ENCODE data around the gene DMRTA2.
"Not testable (repeated sequence)": the region's sequence is repeated elsewhere in the genome, so short reads cannot be mapped to it uniquely, and the experiment has no call there.

DMRTA2 gene

GRCh38 chr1:50381551-50381950 lies 41.7 kb downstream of the DMRTA2 start:
- DNase-seq (ENCODE audit: low read depth in 3 of 3): not testable (repeated sequence)

DNA sequence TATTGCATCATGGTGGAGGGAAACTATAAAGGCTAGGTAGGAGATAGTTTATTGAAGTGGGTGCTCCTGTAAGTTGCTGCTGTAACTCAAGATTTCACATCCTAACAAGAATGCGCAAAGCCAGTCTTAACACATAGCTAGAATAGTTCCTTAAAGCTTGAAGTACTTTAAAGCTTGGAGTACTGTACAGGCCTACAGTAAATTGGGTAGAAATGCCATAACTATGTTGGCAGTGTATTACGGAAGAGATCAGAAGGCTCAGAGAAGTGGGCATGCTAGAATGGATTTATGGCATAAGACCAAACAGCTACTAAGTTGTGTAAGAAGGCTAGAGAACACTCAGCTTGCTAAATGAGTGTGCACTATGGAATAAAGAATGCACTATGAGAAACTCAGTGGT lies 44.5 kb downstream of the DMRTA2 start:
- DNase-seq (ENCODE audit: low read depth in 3 of 3): no peak

GRCh38 chr1:50373532-50373931 lies 49.7 kb downstream of the DMRTA2 start:
- DNase-seq (ENCODE audit: low read depth in 3 of 3): no peak

GRCh38 chr1:50371749-50372148 lies 51.5 kb downstream of the DMRTA2 start:
- DNase-seq (ENCODE audit: low read depth in 3 of 3): no peak

- no peak for DNase-seq (ENCODE audit: low read depth in 3 of 3)
These were observed 53.4 kb downstream of the DMRTA2 start for GRCh38 chr1:50369830-50370229.

DNA sequence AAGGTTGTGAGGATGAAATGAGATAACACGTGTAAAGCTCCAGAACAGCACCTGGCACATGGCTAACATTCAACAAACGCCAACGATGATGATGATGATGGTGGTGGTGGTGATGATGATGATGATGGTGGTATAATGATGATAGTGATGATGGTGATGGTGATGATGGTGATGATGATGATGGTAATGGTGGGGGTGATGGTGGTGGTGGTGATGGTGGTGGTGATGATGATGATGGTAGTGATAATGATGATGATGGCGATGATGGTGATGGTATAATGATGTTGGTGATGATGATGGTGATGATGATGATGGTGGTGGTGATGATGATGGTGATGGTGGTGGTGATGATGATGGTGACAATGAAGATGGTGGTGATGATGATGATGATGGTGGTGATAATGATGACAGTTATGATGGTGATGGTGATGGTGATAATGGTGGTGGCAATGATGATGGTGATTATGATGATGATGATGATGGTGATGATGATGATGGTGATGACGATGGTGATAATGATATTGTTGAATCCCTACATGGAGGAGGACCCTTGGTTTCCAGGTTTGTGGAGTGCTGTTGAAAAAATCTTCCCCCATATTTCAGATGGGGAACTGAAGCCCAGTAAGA lies 54.1 kb downstream of the DMRTA2 start:
- DNase-seq (ENCODE audit: low read depth in 3 of 3): no peak

GRCh38 chr1:50368179-50369007 lies 54.9 kb downstream of the DMRTA2 start:
- DNase-seq (ENCODE audit: low read depth in 3 of 3): peak; percentile 3 to 23 (median 5)

All from stimulated activated CD4-positive, alpha-beta T cell treated with anti-CD3 and anti-CD28 coated beads, TNF-alpha, amount 100 ng/mL, for 24 hours (primary cell).